SK-N-MC (cell line): ENCODE results near the gene KIF19.

ENCODE experiments used
- DNase-seq: peaks from one replicate; pipeline ENCODE4 v3.0.0-alpha.2; 2011; ENCODE audit warnings: low read depth, low spot score
- H3K27ac ChIP-seq: fragments of 200-600 bp; sonication (generic); 2 replicates; pipeline ENCODE4 v1.5.1; 2016; ENCODE audit warnings: mixed run types
- H3K36me3 ChIP-seq: fragments of 200-600 bp; sonication (generic); 2 replicates; pipeline ENCODE4 v1.6.1; 2017; ENCODE audit warnings: antibody characterized with exemption, low read length, mixed read lengths; ENCODE audit not compliant: insufficient read depth
- H3K4me3 ChIP-seq: fragments of 200-600 bp; sonication (generic); 2 replicates; pipeline ENCODE4 v1.5.1; 2016
- H3K9ac ChIP-seq: fragments of 200-600 bp; sonication (generic); 2 replicates; pipeline ENCODE4 v1.8.0; 2017; ENCODE audit warnings: mixed run types, mixed read lengths; ENCODE audit not compliant: insufficient read length
- H3K9me3 ChIP-seq: fragments of 200-600 bp; sonication (generic); 2 replicates; pipeline ENCODE4 v1.6.1; 2017; ENCODE audit warnings: low read depth, mild to moderate bottlenecking, antibody characterized with exemption, low read length, moderate library complexity, mixed read lengths
- EZH2 ChIP-seq: fragments of 200-600 bp; sonication (generic); IDR thresholded peaks from one replicate; pipeline ENCODE4 v1.6.1; 2017; ENCODE audit warnings: antibody characterized with exemption
- FOXP2 ChIP-seq: optimal IDR thresholded peaks from 2 replicates; pipeline ENCODE3; 2011; ENCODE audit warnings: mild to moderate bottlenecking, moderate library complexity; ENCODE audit not compliant: insufficient read depth; ENCODE audit errors: extremely low read length, control extremely low read depth
- POLR2AphosphoS5 ChIP-seq: IDR thresholded peaks from 2 replicates; pipeline ENCODE4 v1.6.1; 2012; ENCODE audit warnings: mild to moderate bottlenecking, low read depth, low read length, borderline replicate concordance

Gene KIF19

GRCh38 chr17:74340470-74341023 lies 14.5 kb downstream of the KIF19 start:
- Histone ChIP-seq H3K27ac (no peak overlapping the region), H3K4me3 (no peak overlapping the region), H3K9me3 (no peaks in the 10 kb centered on the region), H3K9ac (no peak overlapping the region), H3K36me3 (no peaks in the 10 kb centered on the region)
- no peak for TF ChIP-seq EZH2
- no peak for TF ChIP-seq FOXP2
- no peak for TF ChIP-seq POLR2AphosphoS5
- no peak for DNase-seq

- DNase-seq = no peak
- Histone ChIP-seq H3K9me3 (no peaks in the 10 kb centered on the region), H3K36me3 (no peaks in the 10 kb centered on the region), H3K4me3 (no peak overlapping the region), H3K9ac (no peak overlapping the region), H3K27ac (no peak overlapping the region)
- TF ChIP-seq EZH2 = no peak
- TF ChIP-seq POLR2AphosphoS5 = no peak
- TF ChIP-seq FOXP2 = no peak
These were observed 16.2 kb downstream of the KIF19 start for GRCh38 chr17:74342224-74342623.

DNA sequence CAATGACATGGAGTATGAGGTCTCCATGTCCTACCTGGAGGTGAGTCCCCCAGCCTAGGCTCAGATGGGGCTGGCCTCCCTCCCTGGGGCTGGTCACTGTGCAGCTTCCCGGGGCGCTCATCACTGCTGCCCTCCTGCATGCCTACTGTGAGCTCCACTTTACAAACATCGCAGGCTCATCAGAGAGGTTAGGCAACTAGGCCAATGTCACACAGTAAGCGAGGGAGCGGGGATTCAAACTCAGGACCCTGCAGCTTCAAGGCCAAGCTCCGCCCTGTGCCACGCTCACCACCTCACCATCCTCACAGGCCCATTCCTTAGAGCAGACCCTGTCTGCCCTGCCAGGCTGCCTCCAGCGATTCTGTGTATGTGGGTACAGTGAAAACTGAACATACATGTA lies 17.1 kb downstream of the KIF19 start:
- H3K4me3 ChIP-seq = no peak overlapping the region
- no peak overlapping the region for H3K27ac ChIP-seq
- H3K9me3 ChIP-seq = no peaks in the 10 kb centered on the region
- H3K9ac ChIP-seq = no peak overlapping the region
- no peak for DNase-seq
- H3K36me3 ChIP-seq = no peaks in the 10 kb centered on the region
- TF ChIP-seq FOXP2 (no peak), EZH2 (no peak), POLR2AphosphoS5 (no peak)

- H3K9me3 ChIP-seq = no peaks in the 10 kb centered on the region
- TF ChIP-seq POLR2AphosphoS5 = no peak
- no peak for TF ChIP-seq FOXP2
- no peak for TF ChIP-seq EZH2
- no peak for DNase-seq
- H3K9ac ChIP-seq = no peak overlapping the region
- H3K27ac ChIP-seq = no peak overlapping the region
- no peak overlapping the region for H3K4me3 ChIP-seq
- H3K36me3 ChIP-seq = no peaks in the 10 kb centered on the region
These were observed 17.7 kb downstream of the KIF19 start for GRCh38 chr17:74343526-74344284.

DNA sequence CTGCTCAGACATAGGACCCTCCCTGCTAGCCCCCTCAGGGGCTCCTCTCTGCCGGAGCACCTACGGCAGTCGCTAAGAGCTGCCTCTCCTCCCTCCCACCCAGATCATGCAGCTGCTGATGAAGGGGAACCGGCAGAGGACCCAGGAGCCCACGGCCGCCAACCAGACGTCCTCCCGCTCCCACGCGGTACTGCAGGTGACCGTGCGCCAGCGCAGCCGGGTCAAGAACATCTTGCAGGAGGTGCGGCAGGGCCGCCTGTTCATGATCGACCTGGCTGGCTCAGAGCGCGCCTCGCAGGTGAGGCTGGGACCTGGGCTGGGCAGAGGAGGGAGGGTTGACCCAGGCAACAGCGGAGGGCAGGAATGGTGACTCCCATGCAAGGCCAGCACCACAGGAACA lies 18.6 kb downstream of the KIF19 start:
- Histone ChIP-seq H3K36me3 (no peaks in the 10 kb centered on the region), H3K4me3 (no peak overlapping the region), H3K9me3 (no peaks in the 10 kb centered on the region), H3K27ac (no peak overlapping the region), H3K9ac (no peak overlapping the region)
- TF ChIP-seq FOXP2 (no peak), POLR2AphosphoS5 (no peak), EZH2 (no peak)
- no peak for DNase-seq

GRCh38 chr17:74345433-74346241 lies 19.6 kb downstream of the KIF19 start:
- Histone ChIP-seq H3K9me3 (no peaks in the 10 kb centered on the region), H3K4me3 (no peak overlapping the region), H3K9ac (no peak overlapping the region), H3K36me3 (no peaks in the 10 kb centered on the region), H3K27ac (no peak overlapping the region)
- TF ChIP-seq EZH2 (no peak), POLR2AphosphoS5 (no peak), FOXP2 (no peak)
- DNase-seq = no peak

- TF ChIP-seq FOXP2 = no peak
- Histone ChIP-seq H3K4me3 (no peak overlapping the region), H3K9me3 (no peaks in the 10 kb centered on the region), H3K27ac (no peak overlapping the region), H3K36me3 (no peaks in the 10 kb centered on the region), H3K9ac (no peak overlapping the region)
- DNase-seq = no peak
These were observed 21.6 kb downstream of the KIF19 start for GRCh38 chr17:74347646-74348045.

DNA sequence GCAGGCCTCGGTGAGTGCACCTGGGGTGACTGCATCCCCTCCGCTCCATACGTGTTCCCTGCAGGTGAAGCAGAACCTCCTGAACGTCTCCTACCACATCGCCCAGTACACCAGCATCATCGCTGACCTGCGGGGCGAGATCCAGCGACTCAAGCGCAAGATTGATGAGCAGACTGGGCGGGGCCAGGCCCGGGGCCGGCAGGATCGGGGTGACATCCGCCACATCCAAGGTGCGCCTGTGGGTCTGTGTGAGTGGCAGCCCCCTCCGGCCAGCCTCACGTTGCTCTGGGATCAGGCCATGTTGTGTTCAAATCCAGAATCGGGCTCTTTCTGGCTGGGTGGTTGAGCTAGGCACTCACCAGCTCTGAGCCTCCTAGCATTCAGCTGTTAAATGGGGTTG lies 23.1 kb downstream of the KIF19 start:
- Histone ChIP-seq H3K36me3 (no peaks in the 10 kb centered on the region), H3K9ac (no peak overlapping the region), H3K27ac (no peak overlapping the region), H3K4me3 (no peak overlapping the region), H3K9me3 (no peaks in the 10 kb centered on the region)
- TF ChIP-seq EZH2 = no peak
- TF ChIP-seq POLR2AphosphoS5 = no peak
- no peak for TF ChIP-seq FOXP2
- DNase-seq = no peak

- Histone ChIP-seq H3K4me3 (no peak overlapping the region), H3K36me3 (no peaks in the 10 kb centered on the region), H3K9ac (no peak overlapping the region), H3K9me3 (no peaks in the 10 kb centered on the region), H3K27ac (no peak overlapping the region)
- TF ChIP-seq FOXP2 (no peak), EZH2 (no peak), POLR2AphosphoS5 (no peak)
- no peak for DNase-seq
These were observed 24.5 kb downstream of the KIF19 start for GRCh38 chr17:74350486-74350885.
